Measurements from ENCODE around the gene MAB21L4.

The MAB21L4 gene

DNA sequence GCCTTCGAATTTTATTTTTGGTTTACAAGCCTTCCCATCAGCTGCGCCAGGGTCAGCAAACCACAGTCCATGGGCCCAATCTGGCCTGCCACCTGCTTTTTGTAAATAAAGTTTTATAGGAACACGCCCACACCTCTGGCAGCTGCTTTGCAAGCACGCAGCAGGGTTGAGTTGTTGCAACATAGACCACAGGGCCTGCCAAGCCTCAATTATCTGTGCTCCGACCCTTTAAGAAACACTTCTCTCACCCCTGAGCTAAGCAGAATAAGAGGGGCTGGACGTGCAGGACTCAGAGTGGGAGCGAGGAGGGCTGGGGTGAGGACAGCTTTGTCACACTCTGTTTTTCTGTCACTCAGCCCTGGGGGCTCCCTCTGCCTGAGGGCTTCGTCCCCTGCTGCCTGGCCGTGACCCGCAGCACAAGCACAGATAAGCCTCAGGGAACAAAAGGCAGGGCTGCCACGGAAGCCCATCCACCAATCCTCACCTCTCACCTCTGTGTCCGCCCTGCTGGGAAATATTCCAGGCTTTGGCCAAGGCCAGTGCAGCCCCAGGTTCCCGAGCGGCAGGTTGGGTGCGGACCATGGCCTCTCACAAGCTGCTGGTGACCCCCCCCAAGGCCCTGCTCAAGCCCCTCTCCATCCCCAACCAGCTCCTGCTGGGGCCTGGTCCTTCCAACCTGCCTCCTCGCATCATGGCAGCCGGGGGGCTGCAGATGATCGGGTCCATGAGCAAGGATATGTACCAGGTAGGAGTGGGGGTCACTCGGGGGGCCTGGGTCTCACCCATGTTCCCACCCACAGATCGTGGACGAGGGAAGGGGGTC is 27.5 kb downstream of the MAB21L4 start, which contains the start of gene AGXT:
TSS of gene AGXT (plus strand) at position 539 of the 823 bp plus-strand sequence. CDS start at position 581, 42 bp downstream.
- no peak within 1 kb of the TSS for H3K4me3 ChIP-seq (ENCODE audit: low read length)
- TF ChIP-seq, protein P1, sequence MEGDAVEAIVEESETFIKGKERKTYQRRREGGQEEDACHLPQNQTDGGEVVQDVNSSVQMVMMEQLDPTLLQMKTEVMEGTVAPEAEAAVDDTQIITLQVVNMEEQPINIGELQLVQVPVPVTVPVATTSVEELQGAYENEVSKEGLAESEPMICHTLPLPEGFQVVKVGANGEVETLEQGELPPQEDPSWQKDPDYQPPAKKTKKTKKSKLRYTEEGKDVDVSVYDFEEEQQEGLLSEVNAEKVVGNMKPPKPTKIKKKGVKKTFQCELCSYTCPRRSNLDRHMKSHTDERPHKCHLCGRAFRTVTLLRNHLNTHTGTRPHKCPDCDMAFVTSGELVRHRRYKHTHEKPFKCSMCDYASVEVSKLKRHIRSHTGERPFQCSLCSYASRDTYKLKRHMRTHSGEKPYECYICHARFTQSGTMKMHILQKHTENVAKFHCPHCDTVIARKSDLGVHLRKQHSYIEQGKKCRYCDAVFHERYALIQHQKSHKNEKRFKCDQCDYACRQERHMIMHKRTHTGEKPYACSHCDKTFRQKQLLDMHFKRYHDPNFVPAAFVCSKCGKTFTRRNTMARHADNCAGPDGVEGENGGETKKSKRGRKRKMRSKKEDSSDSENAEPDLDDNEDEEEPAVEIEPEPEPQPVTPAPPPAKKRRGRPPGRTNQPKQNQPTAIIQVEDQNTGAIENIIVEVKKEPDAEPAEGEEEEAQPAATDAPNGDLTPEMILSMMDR (conservative IDR thresholded peaks at IDR 0.05; ENCODE audit: low read depth, low read length): no peak
- no peak for DNase-seq (ENCODE audit: low read depth)

DNA sequence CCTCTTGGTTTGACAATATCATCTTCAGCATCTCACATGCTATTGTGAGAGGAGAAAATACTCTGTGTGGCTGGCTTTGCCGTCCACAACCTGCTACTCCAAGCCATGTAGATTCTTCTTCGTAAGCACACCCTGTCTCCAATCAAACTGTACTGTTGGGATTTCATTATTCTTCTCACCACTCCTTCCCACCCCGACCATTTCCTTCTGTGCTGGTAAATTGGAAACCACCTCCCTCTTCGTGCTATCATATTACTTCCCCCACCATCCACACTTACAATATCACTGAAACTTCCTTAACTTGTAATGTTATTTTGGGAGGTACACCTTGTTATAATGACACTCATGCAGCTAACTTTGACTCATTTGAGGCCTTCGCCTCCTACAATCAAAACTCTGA is 30.6 kb downstream of the MAB21L4 start:
- TF ChIP-seq, protein P1 (conservative IDR thresholded peaks at IDR 0.05; ENCODE audit: low read depth, low read length): no peak
- no peak overlapping the region for H3K4me3 ChIP-seq (ENCODE audit: low read length)
- DNase-seq (ENCODE audit: low read depth): no peak

DNA sequence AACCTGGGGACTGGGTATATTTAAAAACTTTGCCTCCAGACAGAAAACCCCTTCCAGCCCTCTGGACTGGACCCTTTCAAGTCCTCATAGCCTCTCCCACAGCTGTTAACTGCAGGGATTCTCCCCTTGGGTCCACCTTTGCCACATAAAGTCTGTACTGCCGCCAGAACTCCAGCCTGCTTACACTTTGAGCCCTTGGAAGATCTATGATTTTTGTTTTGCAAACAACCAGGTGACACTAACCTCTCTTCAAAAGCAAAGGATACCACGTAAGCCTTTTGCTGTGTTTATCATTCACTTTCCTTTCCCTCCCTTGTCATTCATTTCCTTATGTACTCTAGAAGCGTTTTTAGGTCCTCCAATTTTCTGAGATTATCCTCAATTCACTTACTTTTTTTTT is 31.5 kb downstream of the MAB21L4 start:
- no peak overlapping the region for H3K4me3 ChIP-seq (ENCODE audit: low read length)
- DNase-seq (ENCODE audit: low read depth): no peak
- TF ChIP-seq, protein P1 (conservative IDR thresholded peaks at IDR 0.05; ENCODE audit: low read depth, low read length): no peak

- no peak for DNase-seq (ENCODE audit: low read depth)
- TF ChIP-seq, protein P1 (conservative IDR thresholded peaks at IDR 0.05; ENCODE audit: low read depth, low read length): no peak
- H3K4me3 ChIP-seq (ENCODE audit: low read length): no peak overlapping the region
Observed at GRCh38 chr2:240861547-240861946, 34.4 kb downstream of the MAB21L4 start.

- DNase-seq (ENCODE audit: low read depth): no peak
- no peak overlapping the region for H3K4me3 ChIP-seq (ENCODE audit: low read length)
- TF ChIP-seq, protein P1 (conservative IDR thresholded peaks at IDR 0.05; ENCODE audit: low read depth, low read length): no peak
Observed at GRCh38 chr2:240858871-240859270, 37.1 kb downstream of the MAB21L4 start.

DNA sequence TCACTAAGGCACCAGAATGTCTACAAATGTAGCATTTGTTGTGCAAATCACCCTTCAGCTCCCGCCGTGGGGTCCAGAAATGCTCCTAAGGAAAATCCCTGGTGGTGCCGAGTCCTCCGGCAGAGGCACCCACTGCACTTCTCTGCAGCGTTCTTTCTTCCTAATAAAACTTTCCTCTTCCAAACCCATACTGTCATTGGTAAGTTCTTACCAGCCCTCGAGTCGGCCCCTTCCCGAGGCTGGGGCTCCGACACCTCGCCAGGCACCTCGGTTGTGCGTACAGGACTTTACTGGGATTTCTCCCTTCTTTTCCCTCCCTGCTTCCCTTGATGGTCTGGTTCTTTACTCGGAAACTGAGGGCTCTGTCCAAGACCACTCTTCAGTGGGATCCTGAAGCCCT is 37.6 kb downstream of the MAB21L4 start:
- TF ChIP-seq, protein P1 (conservative IDR thresholded peaks at IDR 0.05; ENCODE audit: low read depth, low read length): no peak

More for the DNA sequence above, 37.6 kb downstream of the MAB21L4 start:
- H3K4me3 ChIP-seq (ENCODE audit: low read length): no peak overlapping the region
- no peak for DNase-seq (ENCODE audit: low read depth)

Data from retinal pigment epithelial cell (primary cell).